BJ (cell line): ENCODE data around the gene NTRK3. TPM values are rescaled to one million over a fixed set of nuclear protein-coding genes. Genes with fewer than 3 reads are reported as not detected.

Source experiments
- CTCF ChIA-PET: fragments of 350-600 bp; formaldehyde crosslinking; extraction: SDS; loops from one replicate; lab custom pipeline; 2021; ENCODE audit warnings: antibody characterized with exemption, inconsistent platforms; lab: Yijun Ruan, JAX
- POLR2A ChIA-PET: fragments of 300-600 bp; sonication (Branson Sonifier 250); formaldehyde crosslinking; extraction: SDS; loops from one replicate; lab custom pipeline; 2021; ENCODE audit warnings: antibody characterized with exemption; lab: Charles Lee
- DNase-seq: peaks from one replicate; pipeline ENCODE4 v3.0.0-alpha.2; 2011; ENCODE audit warnings: low read depth
- H3K27me3 ChIP-seq: 2 replicates; pipeline ENCODE4 v1.6.0; 2011; ENCODE audit warnings: low read length; ENCODE audit not compliant: control insufficient read depth, insufficient read depth
- H3K36me3 ChIP-seq: 2 replicates; pipeline ENCODE4 v1.5.1; 2011; ENCODE audit warnings: low read length; ENCODE audit not compliant: control insufficient read depth, insufficient read depth
- H3K4me3 ChIP-seq: 2 replicates; pipeline ENCODE4 v1.5.1; 2011; ENCODE audit warnings: low read depth, mild to moderate bottlenecking, control low read depth, low read length
- polyA plus RNA-seq: library from polyadenylated mRNA; depleted of rRNA; stranded (reverse); fragments of >200 nt; gene quantifications from 2 replicates; pipeline ENCODE4 v1.2.3, GENCODE V29; 2011
- TF ChIP-seq, protein P1 (sequence below): IDR thresholded peaks from 2 replicates; pipeline ENCODE4 v1.5.1; 2011; ENCODE audit warnings: low read depth, mild to moderate bottlenecking, control low read depth, inconsistent platforms, low read length, moderate library complexity; ENCODE audit not compliant: insufficient read depth

NTRK3 gene
- polyA plus RNA-seq, 1 experiment = 0.12 TPM

DNA sequence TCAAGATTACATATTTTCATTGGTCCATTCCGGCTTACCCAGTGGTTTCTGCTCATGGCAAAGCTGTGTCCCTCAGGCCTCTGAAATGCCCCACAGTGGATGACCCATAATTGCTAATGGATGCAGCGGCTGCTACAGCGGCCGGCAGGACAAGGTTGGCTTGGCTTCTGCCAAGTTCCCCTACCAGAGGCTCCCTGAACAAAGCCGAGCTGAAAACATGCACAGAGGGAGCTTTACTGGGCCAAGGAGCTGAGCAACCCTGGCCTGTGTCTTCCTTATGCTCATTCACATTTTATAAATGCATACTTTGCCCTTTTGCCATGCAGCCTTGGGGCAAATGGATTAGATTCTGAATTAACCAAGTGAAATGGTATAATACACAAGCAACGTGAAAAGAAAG is 150.5 kb downstream of the NTRK3 start:
- no peak for DNase-seq
- ChIA-PET POLR2A (no interaction called here), CTCF (no interaction called here)
- Histone ChIP-seq H3K36me3 (no peaks in the 10 kb centered on the region), H3K27me3 (no peaks in the 10 kb centered on the region), H3K4me3 (no peak overlapping the region)
- TF ChIP-seq, protein P1, sequence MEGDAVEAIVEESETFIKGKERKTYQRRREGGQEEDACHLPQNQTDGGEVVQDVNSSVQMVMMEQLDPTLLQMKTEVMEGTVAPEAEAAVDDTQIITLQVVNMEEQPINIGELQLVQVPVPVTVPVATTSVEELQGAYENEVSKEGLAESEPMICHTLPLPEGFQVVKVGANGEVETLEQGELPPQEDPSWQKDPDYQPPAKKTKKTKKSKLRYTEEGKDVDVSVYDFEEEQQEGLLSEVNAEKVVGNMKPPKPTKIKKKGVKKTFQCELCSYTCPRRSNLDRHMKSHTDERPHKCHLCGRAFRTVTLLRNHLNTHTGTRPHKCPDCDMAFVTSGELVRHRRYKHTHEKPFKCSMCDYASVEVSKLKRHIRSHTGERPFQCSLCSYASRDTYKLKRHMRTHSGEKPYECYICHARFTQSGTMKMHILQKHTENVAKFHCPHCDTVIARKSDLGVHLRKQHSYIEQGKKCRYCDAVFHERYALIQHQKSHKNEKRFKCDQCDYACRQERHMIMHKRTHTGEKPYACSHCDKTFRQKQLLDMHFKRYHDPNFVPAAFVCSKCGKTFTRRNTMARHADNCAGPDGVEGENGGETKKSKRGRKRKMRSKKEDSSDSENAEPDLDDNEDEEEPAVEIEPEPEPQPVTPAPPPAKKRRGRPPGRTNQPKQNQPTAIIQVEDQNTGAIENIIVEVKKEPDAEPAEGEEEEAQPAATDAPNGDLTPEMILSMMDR = no peak

DNA sequence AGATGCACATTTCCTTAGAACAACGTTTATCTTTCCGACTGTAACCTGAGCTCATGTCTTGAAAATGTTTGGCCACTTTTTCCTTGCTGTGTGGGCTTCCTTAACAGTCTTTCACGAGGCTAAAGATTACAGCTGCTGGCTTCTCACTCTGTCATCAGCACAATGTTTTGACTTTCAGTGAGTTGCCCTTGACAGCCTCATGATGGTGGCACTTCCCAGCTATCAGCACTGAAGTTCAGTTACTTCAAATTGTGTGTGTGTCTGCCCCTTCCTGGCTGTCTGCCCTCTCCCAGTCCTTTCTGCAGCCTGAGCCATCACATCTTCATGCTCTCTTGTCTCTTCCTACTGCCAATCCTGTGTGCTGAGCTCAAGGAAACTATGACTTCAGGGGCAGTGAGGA is 152.2 kb downstream of the NTRK3 start:
- TF ChIP-seq, protein P1 = no peak
- H3K27me3 ChIP-seq = no peaks in the 10 kb centered on the region
- POLR2A ChIA-PET = no interaction called here
- H3K36me3 ChIP-seq = no peaks in the 10 kb centered on the region
- DNase-seq = no peak
- H3K4me3 ChIP-seq = no peak overlapping the region
- CTCF ChIA-PET = no interaction called here

DNA sequence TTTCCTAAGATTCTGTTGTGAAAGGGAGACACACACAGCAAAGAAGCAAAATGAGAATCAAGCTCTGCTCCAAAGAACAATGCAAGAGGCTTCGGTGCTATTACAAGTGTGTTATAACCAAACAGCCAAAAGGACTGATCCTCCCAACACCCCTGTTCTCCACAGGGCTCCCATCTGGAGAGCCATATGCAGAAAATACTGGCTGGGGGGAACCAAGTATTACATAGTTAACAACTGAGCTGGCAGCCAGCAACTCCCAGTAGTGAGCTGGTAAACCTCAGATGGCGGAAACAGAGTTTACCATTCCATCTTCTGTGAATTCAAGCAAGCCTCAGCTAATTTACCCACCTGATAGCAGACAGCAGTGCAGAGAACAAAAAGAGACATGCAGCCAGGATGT is 156.4 kb downstream of the NTRK3 start:
- CTCF ChIA-PET = no interaction called here
- TF ChIP-seq, protein P1 = no peak
- H3K36me3 ChIP-seq = no peaks in the 10 kb centered on the region
- no peak overlapping the region for H3K4me3 ChIP-seq
- H3K27me3 ChIP-seq = no peaks in the 10 kb centered on the region
- DNase-seq = no peak
- POLR2A ChIA-PET = no interaction called here

DNA sequence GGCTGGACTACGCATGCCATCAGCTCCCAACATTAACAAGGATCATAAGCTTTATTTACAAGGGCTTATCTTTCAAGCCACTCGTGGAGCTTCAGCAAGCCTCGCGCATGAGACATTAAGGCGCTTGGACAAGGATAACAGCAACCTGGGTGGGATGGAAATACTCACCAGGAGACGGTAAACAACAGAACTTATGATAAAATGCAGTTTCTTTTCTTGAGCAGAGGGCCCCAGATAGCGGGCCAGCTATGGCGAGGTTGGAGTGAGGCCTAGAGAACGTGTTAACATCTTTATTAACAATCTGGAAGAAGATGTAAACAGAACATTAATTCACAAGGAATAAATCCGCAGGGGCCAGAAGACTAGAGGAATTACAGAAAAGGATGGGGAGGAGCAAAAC is 158.2 kb downstream of the NTRK3 start:
- ChIA-PET POLR2A (no interaction called here), CTCF (no interaction called here)
- DNase-seq = no peak
- no peak overlapping the region for H3K4me3 ChIP-seq
- no peaks in the 10 kb centered on the region for H3K36me3 ChIP-seq
- TF ChIP-seq, protein P1 = no peak
- H3K27me3 ChIP-seq = no peaks in the 10 kb centered on the region

DNA sequence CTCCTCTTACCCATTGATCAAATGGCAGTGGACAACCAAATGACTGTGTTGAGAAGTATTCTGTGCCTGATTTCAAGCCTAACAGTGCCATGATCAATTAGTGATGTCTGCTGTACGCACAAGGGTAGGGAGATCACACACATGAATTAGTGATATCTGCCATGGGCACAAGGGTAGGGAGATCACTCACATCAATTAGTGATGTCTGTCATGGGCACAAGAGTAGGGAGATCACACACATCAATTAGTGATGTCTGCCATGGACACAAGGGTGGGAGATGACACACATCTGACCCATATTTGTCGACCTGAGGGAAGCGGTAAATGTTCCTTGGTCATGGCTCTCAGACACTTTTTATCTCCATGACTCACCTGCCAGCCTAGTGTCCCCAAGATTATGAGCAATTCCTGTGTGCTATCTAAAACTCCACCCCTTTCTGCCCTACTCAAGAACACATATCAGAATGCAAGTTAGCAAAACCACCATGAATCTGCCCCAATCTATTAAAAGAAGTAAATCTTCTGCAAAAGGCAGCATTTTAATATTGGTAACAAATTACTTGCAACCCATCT is 165.0 kb downstream of the NTRK3 start:
- no peak for DNase-seq
- ChIA-PET POLR2A (no interaction called here), CTCF (no interaction called here)
- no peaks in the 10 kb centered on the region for H3K27me3 ChIP-seq
- no peak overlapping the region for H3K4me3 ChIP-seq
- TF ChIP-seq, protein P1 = no peak
- H3K36me3 ChIP-seq = no peaks in the 10 kb centered on the region
